GM23248 (cell line): ENCODE measurements around the gene ARID5B. TPM values are rescaled to one million over a fixed set of nuclear protein-coding genes. Genes with fewer than 3 reads are reported as not detected.

Experiments used
- DNase-seq: peaks from one replicate; pipeline ENCODE4 v3.0.0-alpha.2; 2015
- H2AFZ ChIP-seq: fragments of 200-600 bp; sonication (generic); 2 replicates; pipeline ENCODE4 v1.6.1; 2016; ENCODE audit warnings: antibody characterized with exemption
- H3F3A ChIP-seq: fragments of 200-600 bp; sonication (generic); 2 replicates; pipeline ENCODE4 v1.6.1; 2016; ENCODE audit warnings: mild to moderate bottlenecking, antibody characterized with exemption, mixed run types; ENCODE audit not compliant: insufficient read depth
- H3K27ac ChIP-seq: fragments of 200-600 bp; sonication (generic); 2 replicates; pipeline ENCODE4 v1.5.1; 2016; ENCODE audit warnings: mild to moderate bottlenecking
- H3K27me3 ChIP-seq: fragments of 200-600 bp; sonication (generic); replicated peaks from 2 replicates; pipeline ENCODE4 v1.6.1; 2016; ENCODE audit warnings: mild to moderate bottlenecking; ENCODE audit not compliant: insufficient read depth
- H3K36me3 ChIP-seq: fragments of 200-600 bp; sonication (generic); 2 replicates; pipeline ENCODE4 v1.6.1; 2016; ENCODE audit warnings: low read depth, mild to moderate bottlenecking
- H3K4me1 ChIP-seq: fragments of 200-600 bp; sonication (generic); 2 replicates; pipeline ENCODE4 v1.6.1; 2016; ENCODE audit warnings: mild to moderate bottlenecking; ENCODE audit not compliant: insufficient read depth
- H3K4me2 ChIP-seq: fragments of 200-600 bp; sonication (generic); one replicate; pipeline ENCODE4 v1.6.1; 2016; ENCODE audit warnings: mild to moderate bottlenecking; ENCODE audit not compliant: unreplicated experiment
- H3K4me3 ChIP-seq: fragments of 200-600 bp; sonication (generic); 2 replicates; pipeline ENCODE4 v1.5.1; 2016; ENCODE audit warnings: mild to moderate bottlenecking
- H3K79me2 ChIP-seq: fragments of 200-600 bp; sonication (generic); 2 replicates; pipeline ENCODE4 v1.6.1; 2016; ENCODE audit warnings: mild to moderate bottlenecking; ENCODE audit not compliant: insufficient read depth
- H3K9ac ChIP-seq: fragments of 200-600 bp; sonication (generic); 2 replicates; pipeline ENCODE4 v1.6.1; 2016; ENCODE audit warnings: mild to moderate bottlenecking
- H3K9me2 ChIP-seq: fragments of 200-600 bp; sonication (generic); 2 replicates; pipeline ENCODE4 v1.6.1; 2016; ENCODE audit warnings: mixed run types, mild to moderate bottlenecking, moderate library complexity; ENCODE audit not compliant: insufficient read depth
- H3K9me3 ChIP-seq: fragments of 200-600 bp; sonication (generic); one replicate; pipeline ENCODE4 v1.6.1; 2017; ENCODE audit warnings: low read depth
- H4K20me1 ChIP-seq: fragments of 200-600 bp; sonication (generic); 2 replicates; pipeline ENCODE4 v1.6.0; 2016; ENCODE audit not compliant: insufficient read depth
- EZH2 ChIP-seq: fragments of 200-600 bp; sonication (generic); IDR thresholded peaks from 2 replicates; pipeline ENCODE4 v1.6.1; 2018; ENCODE audit warnings: antibody characterized with exemption, mild to moderate bottlenecking; ENCODE audit not compliant: insufficient read depth, poor library complexity, severe bottlenecking
- EZH2phosphoT487 ChIP-seq: fragments of 200-600 bp; sonication (generic); IDR thresholded peaks from 2 replicates; pipeline ENCODE4 v1.6.1; 2018; ENCODE audit warnings: antibody characterized with exemption, moderate library complexity, mild to moderate bottlenecking, low read depth; ENCODE audit not compliant: insufficient read depth
- WGBS, 2 experiments: methylation state at CpG; one replicate each; pipeline ENCODE4 v1.1.6; 2015 to 2017; ENCODE audit warnings: low lambda C conversion rate in 2 of 2, low coverage in 1 of 2; ENCODE audit errors: missing lambda C conversion rate in 2 of 2; 5-methylcytosine and 5-hydroxymethylcytosine counted together
- in situ Hi-C: fragments of 300-500 bp; cut with MboI; formaldehyde crosslinking; loops from 2 replicates; pipeline ENCODE4 v1.15.0; 2020
- polyA plus RNA-seq: library from polyadenylated mRNA; unstranded; fragments of >200 nt; fragmentation: Nextera tagmentation; extraction: Ambion mirVana; gene quantifications from 2 replicates; pipeline ENCODE4 v1.2.1, GENCODE V29; 2016
- total RNA-seq: library from RNA; depleted of rRNA; stranded (reverse); fragments of >200 nt; shearing (Covaris generic); gene quantifications from 2 replicates; pipeline ENCODE4 v1.2.3, GENCODE V29; 2014

The ARID5B gene
- total and polyA plus RNA-seq, 2 experiments from 2014 or later, result 56.7 to 78.8 TPM

DNA sequence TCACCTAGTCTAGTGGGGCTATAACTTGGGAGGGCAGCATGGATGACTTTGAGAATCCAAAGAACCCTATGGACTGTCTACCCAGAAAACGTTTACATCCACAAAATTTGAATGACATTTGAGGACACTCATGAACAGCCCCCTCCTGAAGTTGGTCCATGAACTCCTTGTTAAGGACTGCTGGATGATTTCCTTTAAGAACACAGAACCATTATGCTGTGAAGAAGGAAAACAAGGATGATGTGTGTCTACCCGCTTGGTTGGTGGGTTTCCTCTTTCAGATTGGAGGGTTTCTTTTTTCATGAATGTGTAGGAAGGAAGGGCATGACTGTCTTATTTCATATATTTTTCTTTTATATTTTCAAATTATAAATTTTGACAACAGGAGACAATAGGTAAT is 58.3 kb downstream of the ARID5B start:
- no peak overlapping the region for H3K4me3 ChIP-seq
- H4K20me1 ChIP-seq, result no peaks in the 10 kb centered on the region
- H3K27ac ChIP-seq, result no peak overlapping the region
- H3K4me2 ChIP-seq, result no peak overlapping the region
- DNase-seq, result no peak
- H3K9ac ChIP-seq, result no peak overlapping the region
- H3K79me2 ChIP-seq, result peaks cover 29% of the 10 kb centered on the region
- H3K4me1 ChIP-seq, result peaks cover 10% of the 10 kb centered on the region; the same call in 1 of the 2 replicates
- in situ Hi-C loops, result no loop called here
- H3K9me2 ChIP-seq, result no peaks in the 10 kb centered on the region
- WGBS, 2 experiments, result 53 to 59% methylated on average over 2 of the region's 2 CpGs
- TF ChIP-seq EZH2phosphoT487 (no peak), EZH2 (no peak)
- no peaks in the 10 kb centered on the region for H3K36me3 ChIP-seq
- no peaks in the 10 kb centered on the region for H3K27me3 ChIP-seq
- H3K9me3 ChIP-seq, result no peaks in the 10 kb centered on the region
- no peaks in the 10 kb centered on the region for H3F3A ChIP-seq
- H2AFZ ChIP-seq, result no peak overlapping the region

DNA sequence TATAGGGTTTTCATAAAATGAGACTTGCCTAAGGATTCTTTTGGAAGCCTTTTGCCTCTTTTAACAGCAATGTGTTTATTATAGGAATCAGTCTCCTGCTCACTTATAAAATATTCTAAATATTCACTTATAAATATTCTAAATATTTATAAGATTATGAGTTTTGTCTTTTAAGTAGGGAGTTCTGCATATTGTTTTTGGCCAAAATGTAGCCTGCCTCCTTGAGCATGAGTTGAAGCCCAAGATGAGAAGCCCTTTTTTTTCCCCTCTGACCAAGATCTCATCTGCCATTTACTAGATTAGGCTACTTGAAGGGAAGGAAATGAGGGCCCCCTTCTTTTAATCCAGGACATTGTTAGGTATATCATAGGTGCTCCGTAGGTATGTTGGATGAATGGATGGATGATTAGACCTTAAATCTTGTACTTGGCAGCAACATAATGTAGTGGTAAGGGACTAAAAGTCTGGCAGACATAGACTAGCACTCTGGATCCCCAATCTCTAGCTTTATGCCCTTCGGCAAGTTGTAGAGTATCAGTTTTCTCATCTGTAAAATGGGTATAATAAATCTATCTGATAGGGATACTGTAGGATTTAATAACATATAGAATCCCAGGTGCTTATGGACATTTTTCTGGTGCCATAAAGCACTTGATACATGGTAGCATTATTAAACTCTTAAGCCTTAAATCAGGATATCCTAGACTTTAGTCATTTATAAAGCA is 59.1 kb downstream of the ARID5B start:
- no peak for DNase-seq

DNA sequence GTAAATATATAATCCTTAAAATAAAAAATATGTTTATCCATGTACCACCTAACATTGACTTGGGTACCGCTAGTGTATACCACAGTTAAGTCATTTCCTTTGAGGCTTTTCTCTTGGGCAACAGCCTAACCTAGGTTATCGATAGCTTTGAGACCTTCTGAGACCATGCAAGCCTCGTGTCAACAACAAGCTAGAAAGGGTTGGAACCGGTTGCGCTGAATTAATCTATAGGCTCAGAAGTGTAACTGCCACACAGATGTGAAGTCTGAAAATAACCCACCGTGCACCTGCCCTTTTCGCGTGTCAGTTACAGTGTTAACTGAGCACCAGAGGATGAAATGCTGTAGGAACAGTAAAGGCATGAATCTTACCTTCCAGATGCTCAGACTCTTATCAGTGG is 59.8 kb downstream of the ARID5B start:
- WGBS, 2 experiments, result 85 to 86% methylated on average over 8 of the region's 8 CpGs
- TF ChIP-seq EZH2, result no peak
- TF ChIP-seq EZH2phosphoT487, result no peak
- no peaks in the 10 kb centered on the region for H3K36me3 ChIP-seq
- no peak overlapping the region for H3K4me3 ChIP-seq
- H3K79me2 ChIP-seq, result peaks cover 38% of the 10 kb centered on the region
- DNase-seq, result no peak
- no peaks in the 10 kb centered on the region for H3K9me2 ChIP-seq
- H3F3A ChIP-seq, result no peaks in the 10 kb centered on the region
- H3K4me2 ChIP-seq, result no peak overlapping the region
- no peak overlapping the region for H3K9ac ChIP-seq
- H3K4me1 ChIP-seq, result peaks cover 10% of the 10 kb centered on the region; the same call in 1 of the 2 replicates
- H3K27me3 ChIP-seq, result no peaks in the 10 kb centered on the region
- H3K9me3 ChIP-seq, result no peaks in the 10 kb centered on the region
- no peaks in the 10 kb centered on the region for H4K20me1 ChIP-seq
- no peak overlapping the region for H3K27ac ChIP-seq
- in situ Hi-C loops, result no loop called here
- no peak overlapping the region for H2AFZ ChIP-seq

More for the DNA sequence above, 59.1 kb downstream of the ARID5B start:
- Histone ChIP-seq H2AFZ (no peak overlapping the region), H3K4me1 (peaks cover 10% of the 10 kb centered on the region; the same call in 1 of the 2 replicates), H3K4me3 (no peak overlapping the region), H3K9ac (no peak overlapping the region), H4K20me1 (no peaks in the 10 kb centered on the region), H3K27me3 (no peaks in the 10 kb centered on the region), H3K27ac (no peak overlapping the region), H3K9me2 (no peaks in the 10 kb centered on the region), H3K36me3 (no peaks in the 10 kb centered on the region), H3K4me2 (no peak overlapping the region), H3K79me2 (peaks cover 36% of the 10 kb centered on the region), H3F3A (no peaks in the 10 kb centered on the region), H3K9me3 (no peaks in the 10 kb centered on the region)
- TF ChIP-seq EZH2phosphoT487, result no peak
- TF ChIP-seq EZH2, result no peak
- in situ Hi-C loops, result no loop called here
- 97 to 100% methylated on average over 2 of the region's 2 CpGs for WGBS, 2 experiments

GRCh38 chr10:61962971-61963370 is 61.5 kb downstream of the ARID5B start:
- WGBS, 2 experiments, result 94 to 96% methylated on average over 4 of the region's 4 CpGs
- Histone ChIP-seq H3K9me2 (no peaks in the 10 kb centered on the region), H3F3A (no peaks in the 10 kb centered on the region), H3K27me3 (no peaks in the 10 kb centered on the region), H3K9ac (no peak overlapping the region), H3K79me2 (peaks cover 35% of the 10 kb centered on the region), H3K4me1 (peaks cover 10% of the 10 kb centered on the region; the same call in 1 of the 2 replicates), H3K4me3 (no peak overlapping the region), H3K9me3 (no peaks in the 10 kb centered on the region), H2AFZ (no peak overlapping the region), H3K36me3 (no peaks in the 10 kb centered on the region), H3K27ac (no peak overlapping the region), H4K20me1 (no peaks in the 10 kb centered on the region), H3K4me2 (no peak overlapping the region)
- in situ Hi-C loops, result no loop called here
- DNase-seq, result no peak
- TF ChIP-seq EZH2phosphoT487 (no peak), EZH2 (no peak)
